ENCODE results near the gene CCDC121.

DNA sequence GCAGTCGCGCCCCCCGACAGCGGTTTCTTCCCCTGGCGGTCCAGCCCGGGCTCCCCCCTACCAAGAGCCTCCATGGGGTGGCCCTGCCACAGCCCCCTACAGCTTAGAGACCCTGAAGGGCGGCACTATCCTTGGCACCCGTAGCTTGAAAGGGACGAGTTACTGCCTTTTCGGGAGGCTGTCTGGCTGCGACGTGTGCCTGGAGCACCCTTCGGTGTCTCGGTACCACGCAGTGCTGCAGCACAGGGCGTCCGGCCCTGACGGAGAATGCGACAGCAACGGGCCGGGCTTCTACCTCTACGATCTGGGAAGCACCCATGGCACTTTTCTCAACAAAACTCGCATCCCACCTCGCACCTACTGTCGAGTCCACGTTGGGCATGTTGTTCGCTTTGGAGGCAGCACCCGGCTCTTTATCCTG is 35.4 kb upstream of the CCDC121 start:
- TF ChIP-seq, protein P1, sequence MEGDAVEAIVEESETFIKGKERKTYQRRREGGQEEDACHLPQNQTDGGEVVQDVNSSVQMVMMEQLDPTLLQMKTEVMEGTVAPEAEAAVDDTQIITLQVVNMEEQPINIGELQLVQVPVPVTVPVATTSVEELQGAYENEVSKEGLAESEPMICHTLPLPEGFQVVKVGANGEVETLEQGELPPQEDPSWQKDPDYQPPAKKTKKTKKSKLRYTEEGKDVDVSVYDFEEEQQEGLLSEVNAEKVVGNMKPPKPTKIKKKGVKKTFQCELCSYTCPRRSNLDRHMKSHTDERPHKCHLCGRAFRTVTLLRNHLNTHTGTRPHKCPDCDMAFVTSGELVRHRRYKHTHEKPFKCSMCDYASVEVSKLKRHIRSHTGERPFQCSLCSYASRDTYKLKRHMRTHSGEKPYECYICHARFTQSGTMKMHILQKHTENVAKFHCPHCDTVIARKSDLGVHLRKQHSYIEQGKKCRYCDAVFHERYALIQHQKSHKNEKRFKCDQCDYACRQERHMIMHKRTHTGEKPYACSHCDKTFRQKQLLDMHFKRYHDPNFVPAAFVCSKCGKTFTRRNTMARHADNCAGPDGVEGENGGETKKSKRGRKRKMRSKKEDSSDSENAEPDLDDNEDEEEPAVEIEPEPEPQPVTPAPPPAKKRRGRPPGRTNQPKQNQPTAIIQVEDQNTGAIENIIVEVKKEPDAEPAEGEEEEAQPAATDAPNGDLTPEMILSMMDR (IDR thresholded peaks at IDR 0.05): no peak
- no peak for TF ChIP-seq POLR2AphosphoS5 (IDR thresholded peaks at IDR 0.05)
- TF ChIP-seq EP300 (IDR thresholded peaks at IDR 0.05): no peak
